ENCODE measurements around the gene DNAI7.

Gene DNAI7

DNA sequence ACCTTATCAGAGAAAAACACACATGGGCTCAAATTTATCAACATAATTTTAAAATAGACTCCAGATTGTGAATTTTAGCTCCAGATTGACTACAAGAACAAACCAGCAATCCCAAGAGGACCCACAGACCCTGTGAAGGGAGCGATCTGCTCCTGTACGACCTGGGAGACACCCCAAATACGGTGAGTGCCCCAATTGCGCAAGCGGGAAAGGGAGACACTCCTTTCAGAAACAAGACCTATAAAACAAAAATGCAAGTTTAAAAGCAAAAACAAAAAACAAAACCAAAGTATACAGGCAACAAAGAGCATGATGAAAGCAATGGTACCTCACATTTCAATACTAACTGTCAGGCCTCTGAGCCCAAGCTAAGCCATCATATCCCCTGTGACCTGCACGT, 32.1 kb downstream of the DNAI7 start:
- H3K27ac ChIP-seq (ENCODE audit: low read length): no peak overlapping the region
- H3K27me3 ChIP-seq (ENCODE audit: control insufficient read depth, insufficient read depth, low read length): no peaks in the 10 kb centered on the region
- H3K4me3 ChIP-seq (ENCODE audit: low read length): no peak overlapping the region
- no peaks in the 10 kb centered on the region for H3K36me3 ChIP-seq (ENCODE audit: control insufficient read depth, low read depth, low read length)
- H3K9ac ChIP-seq (ENCODE audit: low read length): no peak overlapping the region
- H3K4me1 ChIP-seq (ENCODE audit: control insufficient read depth, low read depth, low read length): no peaks in the 10 kb centered on the region
- H3K9me3 ChIP-seq (ENCODE audit: control insufficient read depth, low read depth, low read length): no peaks in the 10 kb centered on the region

DNA sequence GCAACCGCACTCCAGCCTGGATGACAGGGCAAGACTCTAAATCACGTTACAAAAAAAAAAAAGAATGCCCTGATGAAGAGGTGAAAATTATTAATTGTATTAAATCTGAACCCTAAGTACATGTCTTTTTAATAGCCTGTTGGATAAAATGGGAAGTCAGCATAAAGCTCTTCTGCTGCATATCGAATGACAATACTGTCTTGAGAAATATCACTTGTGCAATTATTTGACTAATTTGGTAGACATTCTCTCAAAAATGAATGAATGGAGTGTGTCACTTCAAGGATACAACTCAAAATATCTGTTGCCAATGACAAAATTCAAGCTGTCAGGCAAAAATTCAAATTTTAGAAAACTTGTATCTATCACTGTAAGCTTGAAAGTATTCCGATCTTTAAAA, 38.9 kb downstream of the DNAI7 start:
- peaks cover 14% of the 10 kb centered on the region for H3K4me1 ChIP-seq (ENCODE audit: control insufficient read depth, low read depth, low read length)
- no peak overlapping the region for H3K9ac ChIP-seq (ENCODE audit: low read length)
- H3K9me3 ChIP-seq (ENCODE audit: control insufficient read depth, low read depth, low read length): no peaks in the 10 kb centered on the region
- H3K27me3 ChIP-seq (ENCODE audit: control insufficient read depth, insufficient read depth, low read length): no peaks in the 10 kb centered on the region
- no peak overlapping the region for H3K27ac ChIP-seq (ENCODE audit: low read length)
- H3K4me3 ChIP-seq (ENCODE audit: low read length): no peak overlapping the region
- H3K36me3 ChIP-seq (ENCODE audit: control insufficient read depth, low read depth, low read length): no peaks in the 10 kb centered on the region

DNA sequence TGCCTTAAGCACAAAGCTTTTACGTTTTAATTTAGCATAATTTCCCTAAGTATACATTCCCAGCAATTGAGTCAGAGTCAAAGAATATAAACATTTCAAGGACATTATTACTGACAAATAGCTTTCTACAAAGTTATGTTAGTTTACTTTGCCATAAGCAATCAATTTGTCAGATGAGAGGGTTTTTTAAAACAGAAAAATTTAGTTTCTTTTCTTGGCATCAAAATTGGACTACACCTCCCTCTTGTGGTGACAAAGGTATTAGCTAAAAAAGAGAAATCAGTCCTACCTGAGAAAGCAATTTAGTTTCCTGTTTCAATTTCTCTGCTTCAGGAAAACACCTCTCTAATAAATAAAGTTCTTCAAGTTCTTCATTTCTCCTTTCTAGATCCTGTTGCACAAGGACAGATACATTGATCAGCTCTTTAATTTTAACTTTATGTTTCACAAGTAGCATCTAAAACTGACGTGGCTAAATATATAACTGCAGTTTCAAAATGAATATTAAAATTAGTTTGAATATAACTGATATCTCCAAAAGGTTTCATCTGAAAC, 39.9 kb downstream of the DNAI7 start:
- H3K27me3 ChIP-seq (ENCODE audit: control insufficient read depth, insufficient read depth, low read length): no peaks in the 10 kb centered on the region
- H3K27ac ChIP-seq (ENCODE audit: low read length): no peak overlapping the region
- H3K9me3 ChIP-seq (ENCODE audit: control insufficient read depth, low read depth, low read length): no peaks in the 10 kb centered on the region
- H3K9ac ChIP-seq (ENCODE audit: low read length): no peak overlapping the region
- H3K4me3 ChIP-seq (ENCODE audit: low read length): no peak overlapping the region
- peaks cover 14% of the 10 kb centered on the region for H3K4me1 ChIP-seq (ENCODE audit: control insufficient read depth, low read depth, low read length)
- H3K36me3 ChIP-seq (ENCODE audit: control insufficient read depth, low read depth, low read length): no peaks in the 10 kb centered on the region

DNA sequence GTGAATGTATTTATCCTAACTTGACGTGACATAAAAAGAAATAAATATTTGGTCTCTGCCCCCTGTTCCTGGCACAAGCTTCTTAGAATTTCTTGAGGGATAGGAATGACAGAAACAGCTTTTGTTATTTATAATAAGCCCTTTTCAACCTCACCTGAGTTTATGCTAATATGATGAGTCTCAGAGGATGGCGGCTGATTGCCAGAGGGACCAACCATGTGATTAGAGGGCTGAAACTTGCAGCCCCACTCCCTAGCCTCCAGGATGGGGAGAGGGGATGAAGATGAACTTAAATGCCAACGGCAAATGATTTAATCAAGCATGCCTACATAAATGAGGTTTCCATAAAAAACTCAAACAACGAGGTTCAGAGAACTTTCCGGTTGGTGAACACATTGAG, 42.9 kb downstream of the DNAI7 start:
- Histone ChIP-seq H3K4me3 (ENCODE audit: low read length) (no peak overlapping the region), H3K4me1 (ENCODE audit: control insufficient read depth, low read depth, low read length) (peaks cover 14% of the 10 kb centered on the region), H3K36me3 (ENCODE audit: control insufficient read depth, low read depth, low read length) (no peaks in the 10 kb centered on the region), H3K9me3 (ENCODE audit: control insufficient read depth, low read depth, low read length) (no peaks in the 10 kb centered on the region), H3K9ac (ENCODE audit: low read length) (no peak overlapping the region), H3K27me3 (ENCODE audit: control insufficient read depth, insufficient read depth, low read length) (no peaks in the 10 kb centered on the region), H3K27ac (ENCODE audit: low read length) (no peak overlapping the region)

DNA sequence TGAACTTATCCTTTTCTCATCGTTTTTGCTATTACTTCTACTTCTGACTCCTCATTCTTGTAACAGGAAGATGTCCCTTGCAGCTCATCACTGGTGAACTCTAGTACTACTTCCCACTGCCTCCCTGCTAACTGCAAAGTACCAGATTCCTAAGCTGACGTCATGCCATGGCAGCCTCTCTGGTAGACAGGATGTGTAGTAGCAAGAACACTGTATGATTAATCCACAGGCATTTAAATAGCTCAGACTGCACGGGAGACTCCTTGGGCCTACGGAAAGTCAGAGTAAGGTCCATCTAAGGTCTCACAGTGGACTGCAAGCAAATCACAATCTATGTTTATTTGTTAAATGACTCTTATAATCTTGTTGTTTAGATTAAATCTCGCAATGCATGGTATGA, 43.5 kb downstream of the DNAI7 start:
- no peak overlapping the region for H3K4me3 ChIP-seq (ENCODE audit: low read length)
- H3K4me1 ChIP-seq (ENCODE audit: control insufficient read depth, low read depth, low read length): peaks cover 14% of the 10 kb centered on the region
- no peak overlapping the region for H3K27ac ChIP-seq (ENCODE audit: low read length)
- H3K9ac ChIP-seq (ENCODE audit: low read length): no peak overlapping the region
- no peaks in the 10 kb centered on the region for H3K27me3 ChIP-seq (ENCODE audit: control insufficient read depth, insufficient read depth, low read length)
- H3K9me3 ChIP-seq (ENCODE audit: control insufficient read depth, low read depth, low read length): no peaks in the 10 kb centered on the region
- no peaks in the 10 kb centered on the region for H3K36me3 ChIP-seq (ENCODE audit: control insufficient read depth, low read depth, low read length)

DNA sequence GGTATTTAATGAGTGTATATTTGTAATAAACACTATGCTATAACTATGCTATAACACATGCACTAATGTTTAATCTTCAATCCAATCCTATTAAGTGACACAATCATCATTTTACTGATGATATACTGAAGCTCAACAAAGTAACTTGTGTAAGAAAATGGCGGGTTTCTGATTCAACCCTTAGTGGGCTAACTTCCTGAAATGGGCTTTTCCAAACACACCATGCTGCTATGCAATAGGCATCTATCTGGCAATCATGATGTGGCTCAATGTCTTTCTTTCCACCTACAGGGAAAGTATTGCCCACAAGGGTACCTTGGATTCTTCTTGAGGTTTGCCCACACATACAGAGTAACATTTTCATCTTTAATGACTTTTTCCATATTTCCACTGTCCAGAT, 48.3 kb downstream of the DNAI7 start:
- H3K27me3 ChIP-seq (ENCODE audit: control insufficient read depth, insufficient read depth, low read length): no peaks in the 10 kb centered on the region
- no peaks in the 10 kb centered on the region for H3K9me3 ChIP-seq (ENCODE audit: control insufficient read depth, low read depth, low read length)
- no peaks in the 10 kb centered on the region for H3K36me3 ChIP-seq (ENCODE audit: control insufficient read depth, low read depth, low read length)
- H3K9ac ChIP-seq (ENCODE audit: low read length): no peak overlapping the region
- peaks cover 4% of the 10 kb centered on the region for H3K4me1 ChIP-seq (ENCODE audit: control insufficient read depth, low read depth, low read length)
- H3K4me3 ChIP-seq (ENCODE audit: low read length): no peak overlapping the region
- H3K27ac ChIP-seq (ENCODE audit: low read length): no peak overlapping the region

DNA sequence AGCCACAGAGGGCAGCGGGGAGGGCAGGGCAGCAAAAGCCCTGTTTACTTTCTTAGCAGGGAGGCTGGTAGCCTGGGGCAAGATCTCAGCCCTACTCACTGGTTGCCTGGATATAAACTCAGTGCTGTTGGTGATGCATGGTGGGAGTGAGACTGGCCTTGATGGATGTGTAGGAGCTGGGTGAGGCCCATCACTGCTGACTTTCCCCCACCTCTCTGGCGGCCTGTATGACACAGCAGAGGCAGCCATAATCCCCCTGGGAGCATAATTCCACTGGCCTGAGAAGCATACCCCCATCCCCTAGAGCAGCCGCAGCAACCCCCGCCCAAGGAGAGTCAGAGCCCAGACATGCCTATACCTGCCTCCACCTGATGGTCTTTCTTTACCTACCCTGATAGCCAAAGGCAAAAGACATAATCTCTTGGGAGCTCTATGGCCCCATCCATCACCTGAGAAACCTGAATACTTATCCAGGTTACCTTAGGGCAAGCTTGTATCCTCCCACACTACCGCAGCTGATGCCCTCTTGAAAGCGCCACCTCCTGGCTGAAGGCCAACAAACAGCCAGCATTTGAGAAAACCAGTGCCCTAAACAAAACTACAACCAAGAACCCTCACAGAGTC, 59.3 kb downstream of the DNAI7 start:
- Histone ChIP-seq H3K9me3 (ENCODE audit: control insufficient read depth, low read depth, low read length) (no peaks in the 10 kb centered on the region), H3K4me3 (ENCODE audit: low read length) (no peak overlapping the region), H3K27ac (ENCODE audit: low read length) (no peak overlapping the region), H3K4me1 (ENCODE audit: control insufficient read depth, low read depth, low read length) (peaks cover 4% of the 10 kb centered on the region), H3K36me3 (ENCODE audit: control insufficient read depth, low read depth, low read length) (no peaks in the 10 kb centered on the region), H3K27me3 (ENCODE audit: control insufficient read depth, insufficient read depth, low read length) (no peaks in the 10 kb centered on the region), H3K9ac (ENCODE audit: low read length) (no peak overlapping the region)

DNA sequence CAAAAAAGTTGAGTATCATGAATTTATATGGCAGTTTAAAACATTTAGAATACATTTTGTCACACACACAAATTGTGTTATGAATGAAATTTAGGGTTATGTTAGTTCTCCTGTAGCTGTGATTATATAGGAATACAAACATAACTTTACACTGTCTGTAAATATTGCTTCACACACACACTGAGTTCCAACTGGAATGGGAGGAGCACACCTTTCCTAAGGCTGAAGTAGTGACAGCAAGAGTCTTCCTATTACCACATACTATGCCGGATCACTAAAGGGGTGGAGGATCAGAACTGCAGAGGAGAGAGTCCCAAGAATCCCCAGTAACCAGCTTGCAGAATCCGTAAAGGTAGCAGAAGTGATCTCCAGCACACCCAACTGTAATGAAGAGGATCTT, 63.7 kb downstream of the DNAI7 start:
- no peaks in the 10 kb centered on the region for H3K27me3 ChIP-seq (ENCODE audit: control insufficient read depth, insufficient read depth, low read length)
- no peaks in the 10 kb centered on the region for H3K36me3 ChIP-seq (ENCODE audit: control insufficient read depth, low read depth, low read length)
- H3K9ac ChIP-seq (ENCODE audit: low read length): no peak overlapping the region
- H3K27ac ChIP-seq (ENCODE audit: low read length): no peak overlapping the region
- no peak overlapping the region for H3K4me3 ChIP-seq (ENCODE audit: low read length)
- no peaks in the 10 kb centered on the region for H3K9me3 ChIP-seq (ENCODE audit: control insufficient read depth, low read depth, low read length)
- H3K4me1 ChIP-seq (ENCODE audit: control insufficient read depth, low read depth, low read length): peaks cover 3% of the 10 kb centered on the region

DNA sequence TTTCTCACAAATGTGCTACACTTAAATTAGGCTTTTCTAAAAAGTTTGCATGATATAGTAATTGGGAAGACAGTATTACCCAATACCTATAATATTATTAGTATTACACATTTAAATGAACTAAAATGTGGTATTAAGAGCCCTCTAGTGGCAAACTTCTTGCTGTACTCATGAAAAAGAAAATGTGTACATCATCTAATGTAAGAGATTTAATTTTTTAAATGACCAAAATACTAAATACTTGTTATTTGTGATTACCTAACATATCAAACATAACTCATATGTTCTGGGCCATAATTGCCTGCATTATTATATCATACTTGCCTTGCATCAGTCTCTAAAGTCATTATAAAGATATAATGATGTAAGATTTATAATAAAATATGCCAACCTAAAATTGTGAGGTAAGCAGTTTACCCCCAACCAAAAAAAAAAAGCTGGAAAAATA, 64.2 kb downstream of the DNAI7 start:
- H3K4me3 ChIP-seq (ENCODE audit: low read length): no peak overlapping the region
- H3K4me1 ChIP-seq (ENCODE audit: control insufficient read depth, low read depth, low read length): no peaks in the 10 kb centered on the region
- no peaks in the 10 kb centered on the region for H3K36me3 ChIP-seq (ENCODE audit: control insufficient read depth, low read depth, low read length)

DNA sequence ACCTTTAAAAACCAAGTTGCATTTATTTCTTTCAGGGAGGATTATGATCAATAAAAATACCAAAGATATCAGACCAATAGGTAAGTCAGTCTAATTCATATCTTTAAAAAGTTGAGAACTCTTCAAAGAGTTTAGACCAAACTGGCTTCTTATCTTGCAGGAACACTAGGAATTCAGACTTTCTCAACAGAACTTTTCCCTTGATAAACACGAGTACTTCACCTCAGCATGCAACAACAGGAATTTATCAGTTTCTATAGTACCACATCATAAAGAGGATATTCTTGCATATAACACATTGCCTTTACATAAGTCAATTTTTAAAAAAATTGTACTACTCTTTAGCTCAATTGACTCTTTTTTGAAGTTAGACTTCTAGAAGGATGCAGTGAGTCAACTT, 68.2 kb downstream of the DNAI7 start:
- H3K9me3 ChIP-seq (ENCODE audit: control insufficient read depth, low read depth, low read length): no peaks in the 10 kb centered on the region
- H3K27ac ChIP-seq (ENCODE audit: low read length): no peak overlapping the region
- H3K4me3 ChIP-seq (ENCODE audit: low read length): no peak overlapping the region
- H3K27me3 ChIP-seq (ENCODE audit: control insufficient read depth, insufficient read depth, low read length): no peaks in the 10 kb centered on the region
- no peak overlapping the region for H3K9ac ChIP-seq (ENCODE audit: low read length)
- H3K36me3 ChIP-seq (ENCODE audit: control insufficient read depth, low read depth, low read length): no peaks in the 10 kb centered on the region
- H3K4me1 ChIP-seq (ENCODE audit: control insufficient read depth, low read depth, low read length): no peaks in the 10 kb centered on the region

More for the DNA sequence above, 64.2 kb downstream of the DNAI7 start:
- no peak overlapping the region for H3K27ac ChIP-seq (ENCODE audit: low read length)
- no peaks in the 10 kb centered on the region for H3K9me3 ChIP-seq (ENCODE audit: control insufficient read depth, low read depth, low read length)
- no peak overlapping the region for H3K9ac ChIP-seq (ENCODE audit: low read length)
- no peaks in the 10 kb centered on the region for H3K27me3 ChIP-seq (ENCODE audit: control insufficient read depth, insufficient read depth, low read length)

DNA sequence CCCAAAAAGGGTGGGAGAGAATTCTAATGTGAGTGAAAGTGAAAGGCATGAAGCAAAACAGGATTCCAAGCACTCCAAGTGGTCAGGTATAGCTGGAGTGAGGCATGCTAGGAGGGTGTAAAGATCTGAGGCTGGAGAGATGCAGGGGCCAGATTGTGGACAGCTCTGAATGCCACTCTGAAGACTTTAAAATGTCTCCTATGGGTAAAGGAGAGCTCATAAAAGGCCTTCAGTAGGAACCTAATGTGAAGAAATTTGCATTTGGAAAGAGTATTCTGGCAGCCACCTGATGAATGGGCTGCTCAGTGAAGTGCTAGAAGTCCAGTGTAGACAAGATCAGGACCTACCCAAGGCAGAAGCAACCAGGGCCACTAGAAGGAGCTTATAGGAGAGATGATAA, 68.9 kb downstream of the DNAI7 start:
- no peak overlapping the region for H3K9ac ChIP-seq (ENCODE audit: low read length)
- no peak overlapping the region for H3K27ac ChIP-seq (ENCODE audit: low read length)
- H3K4me1 ChIP-seq (ENCODE audit: control insufficient read depth, low read depth, low read length): no peaks in the 10 kb centered on the region
- H3K4me3 ChIP-seq (ENCODE audit: low read length): no peak overlapping the region
- no peaks in the 10 kb centered on the region for H3K36me3 ChIP-seq (ENCODE audit: control insufficient read depth, low read depth, low read length)
- no peaks in the 10 kb centered on the region for H3K9me3 ChIP-seq (ENCODE audit: control insufficient read depth, low read depth, low read length)
- no peaks in the 10 kb centered on the region for H3K27me3 ChIP-seq (ENCODE audit: control insufficient read depth, insufficient read depth, low read length)

DNA sequence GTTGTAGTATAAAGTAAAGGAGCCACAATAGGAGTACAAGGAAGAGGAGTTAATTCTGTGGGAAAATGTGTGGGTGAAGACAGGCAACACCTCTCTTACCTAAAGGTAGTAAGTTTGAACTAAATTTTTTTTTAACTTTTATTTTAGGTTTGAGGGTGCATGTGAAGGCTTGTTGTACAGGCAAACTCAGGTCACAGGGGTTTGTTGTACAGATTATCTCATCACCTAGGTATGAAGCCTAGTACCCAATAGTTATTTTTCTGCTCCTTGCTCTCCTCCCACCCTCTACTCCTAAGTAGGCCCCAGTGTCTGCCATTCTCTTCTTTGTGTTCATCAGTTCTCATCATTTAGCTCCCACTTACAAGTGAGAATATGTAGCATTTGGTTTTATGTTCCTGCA, 70.5 kb downstream of the DNAI7 start:
- Histone ChIP-seq H3K27me3 (ENCODE audit: control insufficient read depth, insufficient read depth, low read length) (no peaks in the 10 kb centered on the region), H3K4me3 (ENCODE audit: low read length) (no peak overlapping the region), H3K4me1 (ENCODE audit: control insufficient read depth, low read depth, low read length) (no peaks in the 10 kb centered on the region), H3K27ac (ENCODE audit: low read length) (no peak overlapping the region), H3K9me3 (ENCODE audit: control insufficient read depth, low read depth, low read length) (no peaks in the 10 kb centered on the region), H3K36me3 (ENCODE audit: control insufficient read depth, low read depth, low read length) (no peaks in the 10 kb centered on the region), H3K9ac (ENCODE audit: low read length) (no peak overlapping the region)

Measured in iPS-18a (cell line).